Parathyroid adenoma (tissue), 2 donors: ENCODE data around the gene OR8D1.

Experiments used
- H2AFZ ChIP-seq: fragments of 300-600 bp; sonication (generic); one replicate; pipeline ENCODE4 v1.7.0; 2017; ENCODE audit warnings: antibody characterized with exemption, mild to moderate bottlenecking
- H3K27ac ChIP-seq: fragments of 300-600 bp; sonication (generic); one replicate; pipeline ENCODE4 v1.7.0; 2017
- H3K27me3 ChIP-seq: fragments of 300-600 bp; sonication (generic); one replicate; pipeline ENCODE4 v1.7.0; 2017; ENCODE audit warnings: low read length; ENCODE audit not compliant: control insufficient read depth, insufficient read depth
- H3K36me3 ChIP-seq: fragments of 300-600 bp; sonication (generic); one replicate; pipeline ENCODE4 v1.7.0; 2017; ENCODE audit warnings: low read length; ENCODE audit not compliant: control insufficient read depth, insufficient read depth
- H3K4me1 ChIP-seq: fragments of 300-600 bp; sonication (generic); one replicate; pipeline ENCODE4 v1.7.0; 2017; ENCODE audit warnings: control low read depth
- H3K4me2 ChIP-seq: fragments of 300-600 bp; sonication (generic); one replicate; pipeline ENCODE4 v1.7.0; 2017; ENCODE audit warnings: low read length
- H3K4me3 ChIP-seq: fragments of 300-600 bp; sonication (generic); one replicate; pipeline ENCODE4 v1.7.0; 2017; ENCODE audit warnings: low read depth, low read length
- H3K79me2 ChIP-seq: fragments of 300-600 bp; sonication (generic); one replicate; pipeline ENCODE4 v1.7.0; 2017; ENCODE audit warnings: control low read depth
- H3K9ac ChIP-seq: fragments of 300-600 bp; sonication (generic); one replicate; pipeline ENCODE4 v1.7.0; 2017; ENCODE audit warnings: mild to moderate bottlenecking
- H3K9me3 ChIP-seq: fragments of 300-600 bp; sonication (generic); one replicate; pipeline ENCODE4 v1.7.0; 2017; ENCODE audit warnings: low read length; ENCODE audit not compliant: control insufficient read depth
- TF ChIP-seq, protein P1 (sequence below): fragments of 300-600 bp; sonication (generic); IDR thresholded peaks from one replicate; pipeline ENCODE4 v1.7.0; 2017; ENCODE audit warnings: antibody characterized with exemption, mild to moderate bottlenecking
- donor health status: primary hyperparathyroidism.

OR8D1 gene

GRCh38 chr11:124322356-124322755, 8.6 kb upstream of the OR8D1 start:
- TF ChIP-seq, protein P1, sequence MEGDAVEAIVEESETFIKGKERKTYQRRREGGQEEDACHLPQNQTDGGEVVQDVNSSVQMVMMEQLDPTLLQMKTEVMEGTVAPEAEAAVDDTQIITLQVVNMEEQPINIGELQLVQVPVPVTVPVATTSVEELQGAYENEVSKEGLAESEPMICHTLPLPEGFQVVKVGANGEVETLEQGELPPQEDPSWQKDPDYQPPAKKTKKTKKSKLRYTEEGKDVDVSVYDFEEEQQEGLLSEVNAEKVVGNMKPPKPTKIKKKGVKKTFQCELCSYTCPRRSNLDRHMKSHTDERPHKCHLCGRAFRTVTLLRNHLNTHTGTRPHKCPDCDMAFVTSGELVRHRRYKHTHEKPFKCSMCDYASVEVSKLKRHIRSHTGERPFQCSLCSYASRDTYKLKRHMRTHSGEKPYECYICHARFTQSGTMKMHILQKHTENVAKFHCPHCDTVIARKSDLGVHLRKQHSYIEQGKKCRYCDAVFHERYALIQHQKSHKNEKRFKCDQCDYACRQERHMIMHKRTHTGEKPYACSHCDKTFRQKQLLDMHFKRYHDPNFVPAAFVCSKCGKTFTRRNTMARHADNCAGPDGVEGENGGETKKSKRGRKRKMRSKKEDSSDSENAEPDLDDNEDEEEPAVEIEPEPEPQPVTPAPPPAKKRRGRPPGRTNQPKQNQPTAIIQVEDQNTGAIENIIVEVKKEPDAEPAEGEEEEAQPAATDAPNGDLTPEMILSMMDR = no peak
- Histone ChIP-seq H3K9me3 (no peaks in the 10 kb centered on the region), H3K79me2 (no peaks in the 10 kb centered on the region), H3K9ac (no peak overlapping the region), H2AFZ (no peak overlapping the region), H3K27ac (no peak overlapping the region), H3K4me2 (no peak overlapping the region), H3K27me3 (no peaks in the 10 kb centered on the region), H3K36me3 (no peaks in the 10 kb centered on the region), H3K4me3 (no peak overlapping the region), H3K4me1 (no peaks in the 10 kb centered on the region)

DNA sequence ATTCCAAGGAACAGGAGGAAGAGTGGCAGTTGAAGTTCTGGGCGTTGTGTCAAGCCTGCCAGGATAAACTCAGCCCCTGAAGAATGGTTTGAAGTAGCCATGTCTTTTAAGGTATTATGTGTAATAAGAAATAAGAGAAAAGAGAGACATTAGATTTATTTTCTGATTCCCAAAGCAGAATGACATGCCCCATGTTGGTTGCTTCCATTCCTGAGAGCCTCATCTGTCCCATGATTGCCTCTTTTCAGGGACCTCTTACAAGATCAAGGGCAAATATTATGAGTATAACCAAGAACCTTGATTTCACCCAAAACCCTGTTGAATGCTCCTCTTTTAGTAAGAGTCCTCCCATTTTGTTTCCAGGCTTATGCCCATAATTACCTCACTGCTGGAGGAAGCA, 6.3 kb upstream of the OR8D1 start, which contains the start of gene OR8D2:
OR8D2 (minus strand) TSS at position 101 of the 400 bp plus-strand sequence; CDS start at position 101, 0 bp downstream.
- Histone ChIP-seq H3K4me2 (no peak within 1 kb of the TSS), H3K79me2 (no peaks in the 10 kb centered on the region), H3K27ac (no peak within 1 kb of the TSS), H3K9ac (no peak within 1 kb of the TSS), H2AFZ (no peak within 1 kb of the TSS), H3K27me3 (no peaks in the 10 kb centered on the region), H3K36me3 (no peaks in the 10 kb centered on the region), H3K9me3 (no peaks in the 10 kb centered on the region), H3K4me1 (no peaks in the 10 kb centered on the region), H3K4me3 (no peak within 1 kb of the TSS)
- TF ChIP-seq, protein P1 = no peak

GRCh38 chr11:124315052-124315451, 1.3 kb upstream of the OR8D1 start:
- no peaks in the 10 kb centered on the region for H3K79me2 ChIP-seq
- TF ChIP-seq, protein P1 = no peak
- H2AFZ ChIP-seq = no peak overlapping the region
- H3K4me3 ChIP-seq = no peak overlapping the region
- no peak overlapping the region for H3K4me2 ChIP-seq
- no peak overlapping the region for H3K27ac ChIP-seq
- no peak overlapping the region for H3K9ac ChIP-seq
- no peaks in the 10 kb centered on the region for H3K36me3 ChIP-seq
- no peaks in the 10 kb centered on the region for H3K27me3 ChIP-seq
- no peaks in the 10 kb centered on the region for H3K9me3 ChIP-seq
- no peaks in the 10 kb centered on the region for H3K4me1 ChIP-seq

GRCh38 chr11:124313131-124313530, 618 bp downstream of the OR8D1 start:
- H3K4me1 ChIP-seq = no peaks in the 10 kb centered on the region
- H3K9ac ChIP-seq = no peak overlapping the region
- no peak overlapping the region for H3K27ac ChIP-seq
- H3K9me3 ChIP-seq = no peaks in the 10 kb centered on the region
- TF ChIP-seq, protein P1 = no peak
- no peaks in the 10 kb centered on the region for H3K36me3 ChIP-seq
- no peaks in the 10 kb centered on the region for H3K27me3 ChIP-seq
- no peaks in the 10 kb centered on the region for H3K79me2 ChIP-seq
- H3K4me3 ChIP-seq = no peak overlapping the region
- H2AFZ ChIP-seq = no peak overlapping the region
- H3K4me2 ChIP-seq = no peak overlapping the region

GRCh38 chr11:124311670-124312069, 2.1 kb downstream of the OR8D1 start:
- H3K9me3 ChIP-seq = no peaks in the 10 kb centered on the region
- H3K4me2 ChIP-seq = no peak overlapping the region
- TF ChIP-seq, protein P1 = no peak
- no peaks in the 10 kb centered on the region for H3K27me3 ChIP-seq
- H3K9ac ChIP-seq = no peak overlapping the region
- no peak overlapping the region for H3K27ac ChIP-seq
- no peaks in the 10 kb centered on the region for H3K79me2 ChIP-seq
- no peak overlapping the region for H3K4me3 ChIP-seq
- no peaks in the 10 kb centered on the region for H3K4me1 ChIP-seq
- H2AFZ ChIP-seq = no peak overlapping the region
- no peaks in the 10 kb centered on the region for H3K36me3 ChIP-seq
